Activated CD4-positive, alpha-beta T cell treated with anti-CD3 and anti-CD28 coated beads, Interleukin-2, amount 50 U/mL, for 1 hour (primary cell): ENCODE measurements around the gene KREMEN2.
A peak's percentile ranks its signal among the peaks of the same experiment; 100 is the strongest.
"Not testable (repeated sequence)": the region's sequence is repeated elsewhere in the genome, so short reads cannot be mapped to it uniquely, and the experiment has no call there.

Experiments used
- DNase-seq: peaks from one replicate; pipeline ENCODE4 v3.0.0-alpha.2; 2020

Gene KREMEN2, protein sequence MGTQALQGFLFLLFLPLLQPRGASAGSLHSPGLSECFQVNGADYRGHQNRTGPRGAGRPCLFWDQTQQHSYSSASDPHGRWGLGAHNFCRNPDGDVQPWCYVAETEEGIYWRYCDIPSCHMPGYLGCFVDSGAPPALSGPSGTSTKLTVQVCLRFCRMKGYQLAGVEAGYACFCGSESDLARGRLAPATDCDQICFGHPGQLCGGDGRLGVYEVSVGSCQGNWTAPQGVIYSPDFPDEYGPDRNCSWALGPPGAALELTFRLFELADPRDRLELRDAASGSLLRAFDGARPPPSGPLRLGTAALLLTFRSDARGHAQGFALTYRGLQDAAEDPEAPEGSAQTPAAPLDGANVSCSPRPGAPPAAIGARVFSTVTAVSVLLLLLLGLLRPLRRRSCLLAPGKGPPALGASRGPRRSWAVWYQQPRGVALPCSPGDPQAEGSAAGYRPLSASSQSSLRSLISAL

DNA sequence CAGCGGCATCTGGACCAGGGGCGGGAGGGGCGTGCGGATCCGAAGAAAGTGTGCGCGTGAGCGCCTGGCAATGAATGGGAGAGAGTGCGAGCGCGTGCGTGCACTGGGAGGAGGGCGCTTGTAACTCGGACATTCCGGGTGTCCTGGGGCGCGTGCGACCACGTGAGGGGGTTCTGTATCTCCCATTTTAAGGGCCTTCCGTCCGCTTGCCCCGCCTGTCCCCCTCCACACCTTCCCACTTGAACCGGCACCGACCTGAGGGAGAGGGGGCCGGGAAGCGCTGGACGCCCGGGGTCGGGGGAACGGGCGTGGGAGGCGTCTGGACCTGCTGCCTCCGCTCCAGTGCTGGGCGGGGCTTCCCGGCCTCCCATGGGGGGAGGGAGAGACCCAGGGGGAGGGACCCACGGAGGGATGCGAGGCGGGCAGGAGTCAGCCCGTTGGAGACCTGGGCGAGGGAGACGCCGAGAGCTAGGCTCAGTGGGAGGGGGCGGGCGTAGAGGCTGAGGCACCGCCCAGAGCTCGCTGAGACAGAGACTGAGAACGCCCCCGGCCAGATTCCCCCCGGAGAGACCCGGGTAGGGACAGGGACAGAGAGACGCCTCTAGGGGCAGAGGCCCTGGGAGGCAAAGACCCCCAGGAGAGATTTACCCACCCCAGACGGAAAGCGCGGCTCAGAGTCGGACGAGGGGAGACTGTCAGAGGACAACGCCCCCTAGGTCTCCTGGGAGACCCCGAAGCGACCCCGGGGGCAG is at the start of gene KREMEN2:
Gene KREMEN2 (plus strand): TSS at position 553 of the 752 bp plus-strand sequence. CDS start 246 bp downstream, outside the sequence.
- DNase-seq, result no peak

DNA sequence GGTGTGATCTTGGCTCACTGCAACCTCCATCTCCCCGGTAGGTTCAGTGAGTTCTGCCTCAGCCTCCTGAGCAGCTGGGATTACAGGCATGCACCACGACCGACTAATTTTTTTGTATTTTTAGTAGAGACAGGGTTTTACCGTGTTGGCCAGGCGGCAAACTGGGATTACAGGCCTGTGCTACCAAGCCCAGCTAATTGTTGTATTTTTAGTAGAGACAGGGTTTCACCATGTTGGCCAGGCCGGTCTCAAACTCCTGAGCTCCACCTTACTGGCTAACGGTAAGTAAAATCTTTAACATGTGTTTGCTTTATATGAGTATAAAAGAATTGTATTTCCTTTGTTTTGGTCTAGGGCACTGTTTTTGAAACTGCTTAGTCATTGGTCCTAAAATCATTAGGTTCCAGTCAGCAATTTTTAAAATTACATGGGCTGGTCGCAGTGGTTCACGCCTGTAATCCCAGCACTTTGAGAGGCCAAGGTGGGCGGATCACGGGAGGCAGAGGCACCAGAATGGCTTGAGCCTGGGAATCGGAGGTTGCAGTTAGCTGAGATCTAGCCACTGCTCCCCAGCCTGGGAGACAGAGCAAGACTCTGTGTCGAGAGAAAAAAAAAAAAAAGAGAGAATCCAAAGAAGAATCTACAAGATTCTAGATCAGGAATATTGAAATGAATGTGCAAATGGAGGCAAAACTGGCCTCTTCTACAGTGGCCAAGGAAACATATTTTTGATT is 48.7 kb upstream of the KREMEN2 start:
- no peak for DNase-seq

DNA sequence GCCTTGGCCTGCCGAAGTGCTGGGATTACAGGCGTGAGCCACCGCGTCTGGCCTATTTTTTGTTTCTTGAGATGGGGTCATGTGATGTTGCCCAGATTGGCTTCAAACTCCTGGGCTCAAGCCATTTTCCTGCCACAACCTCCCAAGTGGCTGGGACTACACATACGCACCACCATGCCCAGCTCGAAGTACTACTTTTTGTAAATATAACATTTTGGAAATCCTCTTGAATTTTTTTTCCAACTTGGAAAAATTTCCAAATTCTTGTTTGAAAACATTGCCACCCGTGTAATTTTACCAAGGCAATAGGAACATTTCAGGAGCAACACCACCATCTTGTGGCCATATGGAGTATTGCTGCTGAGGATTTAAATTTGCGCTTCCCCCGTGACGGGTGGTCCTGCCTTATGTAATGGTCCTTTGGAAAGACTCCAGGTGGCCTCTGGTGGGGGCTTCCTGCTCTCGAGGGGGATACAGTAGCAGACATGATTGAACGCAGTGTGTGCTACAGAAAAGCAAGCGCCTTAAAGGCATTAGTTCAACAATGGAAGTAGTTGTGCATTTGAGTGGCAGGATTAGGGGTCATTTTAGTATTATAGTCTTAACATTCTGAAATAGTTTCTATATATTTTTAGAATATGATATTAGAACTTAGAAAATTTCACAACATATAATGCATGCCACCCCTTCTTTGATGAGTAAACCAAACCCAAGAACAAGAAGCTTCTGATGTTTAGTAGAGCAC is 44.4 kb upstream of the KREMEN2 start:
- DNase-seq, result peak; percentile 61

DNA sequence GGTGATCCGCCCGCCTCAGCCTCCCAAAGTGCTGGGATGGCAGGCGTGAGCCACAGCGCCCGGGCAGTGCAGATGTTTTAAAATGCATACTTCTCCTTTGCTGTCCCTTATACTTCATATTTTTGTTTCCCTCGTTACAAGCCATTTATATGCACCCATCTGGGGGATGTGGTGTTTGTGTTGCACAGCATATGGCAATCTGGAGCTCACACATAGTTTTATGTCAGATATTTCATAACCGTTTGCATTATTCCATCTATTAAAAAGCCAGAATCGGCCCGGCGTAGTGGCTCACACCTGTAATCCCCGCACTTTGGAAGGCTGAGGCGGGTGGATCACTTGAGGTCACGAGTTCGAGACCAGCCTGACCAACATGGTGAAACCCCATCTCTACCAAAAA is 40.6 kb upstream of the KREMEN2 start:
- DNase-seq, result no peak

DNA sequence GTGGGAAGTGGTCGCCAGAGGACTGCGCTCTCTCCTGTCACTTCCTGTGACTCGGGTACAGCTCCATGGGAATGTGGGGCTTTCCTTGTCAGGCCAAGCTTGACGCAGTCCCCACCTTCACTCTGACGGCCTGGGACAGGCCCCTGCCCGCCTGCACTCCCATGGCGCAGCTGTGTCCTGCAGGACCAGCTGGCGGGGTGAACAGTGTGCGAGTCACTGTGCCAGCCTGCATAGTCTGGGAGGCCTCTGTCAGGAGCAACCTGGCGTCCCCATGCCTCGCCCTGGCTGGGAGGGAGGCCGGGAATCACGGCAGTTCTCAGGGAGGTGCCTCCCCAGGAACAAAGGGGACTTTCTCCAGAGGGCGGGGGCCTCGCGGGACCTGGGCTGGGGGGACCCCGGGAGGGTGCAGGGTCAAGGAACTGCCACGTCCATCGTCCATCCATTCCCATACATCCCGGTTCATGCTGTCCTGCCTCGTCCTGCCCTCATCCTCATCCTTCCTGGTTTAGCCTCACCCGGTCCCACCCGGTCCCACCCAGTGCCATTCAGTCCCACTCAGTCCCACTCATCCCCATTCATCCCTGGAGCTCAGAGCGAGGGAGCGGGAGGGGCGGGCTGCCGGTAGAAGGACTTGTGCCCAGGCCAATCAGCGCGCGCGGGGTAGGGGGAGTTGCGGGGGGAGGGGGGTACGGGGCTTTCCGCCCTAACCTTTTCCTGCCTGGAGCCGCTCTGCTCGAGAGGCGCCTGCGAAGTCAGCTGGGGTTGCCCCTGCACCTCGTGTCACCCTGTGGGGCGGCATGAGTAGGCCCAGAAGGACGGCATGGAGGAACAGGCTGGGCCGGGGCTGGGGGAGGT is 38.9 kb upstream of the KREMEN2 start:
- no peak for DNase-seq

DNA sequence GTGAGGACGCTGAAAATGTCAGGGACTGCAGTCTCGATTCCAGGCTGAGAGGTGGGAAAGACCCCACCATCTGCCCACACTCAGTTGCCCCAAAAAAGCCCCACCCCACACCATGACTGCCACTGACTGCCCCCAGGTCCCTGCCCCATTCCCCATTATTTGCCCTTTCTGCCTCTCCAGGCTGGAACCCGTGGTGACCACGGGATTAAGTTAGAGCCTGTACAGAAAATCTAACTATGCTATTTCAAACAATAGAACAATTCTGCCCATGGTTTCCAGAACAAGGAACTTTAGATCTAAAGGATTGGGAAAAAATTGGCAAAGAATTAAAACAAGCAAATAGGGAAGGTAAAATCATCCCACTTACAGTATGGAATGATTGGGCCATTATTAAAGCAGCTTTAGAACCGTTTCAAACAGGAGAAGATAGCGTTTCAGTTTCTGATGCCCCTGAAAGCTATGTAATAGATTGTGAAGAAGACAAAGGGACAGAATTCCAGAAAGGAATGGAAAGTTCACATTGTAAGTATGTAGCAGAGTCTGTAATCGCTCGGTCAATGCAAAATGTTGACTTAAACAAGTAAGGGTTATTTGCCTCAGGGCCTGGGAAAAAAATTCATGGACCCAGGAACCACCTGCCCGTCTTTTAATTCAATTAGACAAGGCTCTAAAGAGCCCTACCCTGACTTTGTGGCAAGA is 38.0 kb upstream of the KREMEN2 start:
- DNase-seq, result no peak

DNA sequence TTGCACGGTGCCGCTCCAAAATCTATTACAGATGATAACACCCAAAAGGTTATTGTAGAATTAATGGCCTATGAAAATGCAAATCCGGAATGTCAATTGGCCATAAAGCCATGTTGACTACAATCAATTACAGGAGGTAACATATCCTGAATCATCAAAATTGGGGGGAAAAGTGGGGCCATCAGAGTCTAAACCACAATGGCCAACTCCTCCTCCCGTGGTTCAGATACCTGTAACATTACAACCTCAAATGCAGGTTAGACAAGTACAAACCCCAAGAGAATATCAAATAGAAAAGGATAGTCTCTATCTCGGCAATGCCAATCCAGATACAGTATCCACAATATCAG is 37.5 kb upstream of the KREMEN2 start:
- no peak for DNase-seq

DNA sequence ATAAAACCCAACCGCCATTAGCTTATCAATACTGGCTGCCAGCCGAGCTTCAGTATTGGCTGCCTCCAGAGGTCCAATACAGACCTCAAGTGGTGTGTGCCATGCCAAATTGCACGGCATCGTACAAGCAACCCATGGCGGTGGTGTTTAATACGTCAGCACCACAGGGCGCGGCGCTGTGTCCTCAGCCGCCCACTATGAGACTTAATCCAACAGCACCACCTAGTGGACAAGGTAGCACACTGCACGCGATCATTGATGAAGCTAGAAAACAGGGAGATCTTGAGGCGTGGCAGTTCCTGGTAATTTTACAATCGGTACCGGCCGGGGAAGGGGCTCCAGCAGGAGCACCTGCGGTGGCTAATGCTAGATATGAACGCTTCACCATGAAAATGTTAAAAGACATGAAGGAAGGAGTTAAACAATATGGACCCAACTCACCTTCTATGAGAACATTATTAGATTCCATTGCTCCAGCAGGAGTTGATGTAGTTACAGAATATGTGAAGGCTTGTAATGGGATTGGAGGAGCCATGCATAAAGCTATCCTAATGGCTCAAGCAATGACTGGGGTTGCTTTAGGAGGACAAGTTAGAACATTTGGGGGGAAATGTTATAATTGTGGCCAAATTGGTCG is 36.9 kb upstream of the KREMEN2 start:
- DNase-seq, result peak; percentile 85

DNA sequence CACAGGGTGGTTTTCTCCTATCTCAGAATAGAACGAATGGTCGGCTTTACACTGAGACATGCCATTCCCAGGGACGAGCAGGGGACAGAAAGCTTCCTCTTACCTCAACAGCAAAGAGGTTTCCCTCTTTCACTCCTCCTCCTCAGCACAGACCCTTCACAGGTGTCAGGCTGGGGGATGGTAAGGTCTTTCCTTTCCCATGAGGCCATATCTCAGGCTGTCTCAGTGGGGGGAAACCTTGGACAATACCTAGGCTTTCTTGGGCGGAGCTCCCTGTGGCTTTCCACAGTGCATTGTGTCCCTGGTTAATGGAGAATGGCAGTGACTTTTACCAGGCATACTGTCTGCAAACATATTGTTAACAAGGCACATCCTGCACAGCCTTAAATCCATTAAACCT is 35.9 kb upstream of the KREMEN2 start:
- DNase-seq, result not testable (repeated sequence)

DNA sequence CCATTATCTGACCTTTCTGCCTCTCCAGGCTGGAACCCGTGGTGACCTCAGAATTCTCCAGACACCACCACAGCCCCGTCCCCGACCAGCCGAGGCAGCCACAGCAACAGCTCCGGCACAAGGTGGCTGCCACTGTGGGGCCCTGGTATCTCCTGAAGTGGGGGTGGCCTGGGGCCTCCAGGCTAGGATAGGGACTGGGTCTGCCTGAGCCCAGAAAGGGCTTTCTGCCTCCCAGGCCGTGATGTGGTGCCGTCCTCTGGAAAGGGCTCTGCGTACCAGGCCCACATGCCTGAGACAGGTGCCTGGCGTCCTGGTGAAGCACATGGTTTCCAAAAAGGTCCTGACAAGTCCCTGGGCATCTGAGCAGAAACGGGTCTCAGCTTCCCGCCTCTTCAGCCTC is 35.3 kb upstream of the KREMEN2 start:
- no peak for DNase-seq

DNA sequence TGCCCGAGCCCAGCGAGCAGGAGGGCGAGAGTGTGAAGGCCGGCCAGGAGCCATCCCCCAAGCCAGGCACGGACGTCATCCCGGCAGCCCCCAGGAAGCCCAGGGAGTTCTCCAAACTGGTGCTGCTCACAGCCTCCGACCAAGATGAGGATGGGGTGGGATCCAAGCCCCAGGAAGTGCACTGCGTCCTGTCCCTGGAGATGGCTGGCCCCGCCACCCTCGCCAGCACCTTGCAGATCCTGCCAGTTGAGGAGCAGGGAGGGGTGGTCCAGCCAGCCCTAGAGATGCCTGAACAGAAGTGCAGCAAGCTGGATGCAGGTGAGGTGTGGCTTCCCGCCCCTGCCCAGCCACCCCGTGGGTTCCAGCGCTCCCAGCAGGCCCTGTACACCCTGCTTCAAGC is 34.4 kb upstream of the KREMEN2 start:
- DNase-seq, result no peak

DNA sequence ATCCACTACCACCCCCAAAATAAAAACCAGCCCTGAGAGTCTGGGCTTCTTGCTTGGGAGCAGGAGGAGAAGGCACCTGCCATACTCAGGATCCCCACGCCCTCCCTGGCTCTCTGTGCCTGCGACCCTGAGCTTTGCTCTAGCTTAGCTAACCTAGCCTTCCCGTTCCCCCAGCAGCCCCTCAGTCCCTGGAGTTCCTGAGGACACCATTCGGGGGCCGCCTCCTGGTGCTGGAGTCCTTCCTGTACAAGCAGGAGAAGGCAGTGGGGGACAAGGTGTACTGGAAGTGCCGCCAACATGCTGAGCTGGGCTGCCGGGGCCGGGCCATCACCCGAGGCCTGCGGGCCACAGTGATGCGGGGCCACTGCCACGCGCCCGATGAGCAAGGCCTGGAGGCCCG is 33.8 kb upstream of the KREMEN2 start:
- no peak for DNase-seq

DNA sequence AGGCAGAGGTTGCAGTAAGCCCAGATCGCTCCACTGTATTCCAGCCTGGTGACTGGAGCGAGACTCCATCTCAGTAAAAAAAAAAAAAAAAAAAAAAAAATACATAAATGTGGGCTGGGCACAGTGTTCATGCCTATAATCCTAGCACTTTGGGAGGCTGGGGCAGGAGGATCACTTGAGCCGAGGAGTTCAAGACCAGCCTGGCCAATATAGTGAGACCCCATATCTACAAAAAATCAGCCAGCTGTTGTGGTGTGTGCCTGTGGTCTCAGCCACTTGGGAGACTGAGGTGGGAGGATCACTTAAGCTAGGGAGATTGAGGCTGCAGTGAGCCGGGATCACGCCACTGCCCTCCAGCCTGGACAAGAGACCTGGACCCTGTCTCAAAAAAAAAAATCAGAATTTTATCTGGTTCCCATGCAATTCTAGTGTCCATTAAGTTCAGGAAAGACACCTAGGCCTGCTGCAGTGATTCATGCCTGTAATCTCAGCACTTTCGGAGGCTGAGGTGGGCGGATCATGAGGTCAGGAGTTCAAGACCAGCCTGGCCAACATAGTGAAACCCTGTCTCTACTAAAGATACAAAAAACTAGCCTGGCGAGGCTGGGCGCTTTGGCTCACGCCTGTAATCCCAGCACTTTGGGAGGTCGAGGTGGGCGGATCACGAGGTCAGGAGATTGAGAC is 32.7 kb upstream of the KREMEN2 start:
- DNase-seq, result not testable (repeated sequence)

DNA sequence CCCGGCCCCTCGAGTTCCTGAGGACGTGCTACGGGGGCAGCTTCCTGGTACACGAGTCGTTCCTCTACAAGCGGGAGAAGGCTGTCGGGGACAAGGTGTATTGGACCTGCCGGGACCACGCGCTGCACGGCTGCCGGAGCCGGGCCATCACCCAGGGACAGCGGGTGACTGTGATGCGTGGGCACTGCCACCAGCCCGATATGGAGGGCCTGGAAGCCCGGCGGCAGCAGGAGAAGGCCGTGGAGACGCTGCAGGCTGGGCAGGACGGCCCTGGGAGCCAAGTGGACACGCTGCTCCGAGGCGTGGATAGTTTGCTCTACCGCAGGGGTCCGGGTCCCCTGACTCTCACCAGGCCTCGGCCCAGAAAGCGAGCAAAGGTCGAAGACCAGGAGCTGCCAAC is 30.9 kb upstream of the KREMEN2 start:
- DNase-seq, result no peak

DNA sequence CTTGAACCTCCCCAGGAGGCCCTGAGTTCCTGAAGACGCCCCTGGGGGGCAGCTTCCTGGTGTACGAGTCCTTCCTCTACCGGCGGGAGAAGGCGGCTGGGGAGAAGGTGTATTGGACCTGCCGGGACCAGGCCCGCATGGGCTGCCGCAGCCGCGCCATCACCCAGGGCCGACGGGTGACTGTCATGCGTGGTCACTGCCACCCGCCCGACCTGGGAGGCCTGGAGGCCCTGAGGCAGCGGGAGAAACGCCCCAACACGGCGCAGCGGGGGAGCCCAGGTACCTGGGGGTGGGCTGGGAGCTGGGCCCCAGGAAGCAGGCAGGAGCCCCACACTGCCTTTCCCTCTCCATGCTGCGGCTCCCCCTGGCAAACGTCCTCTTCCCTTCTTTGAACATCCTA is 30.4 kb upstream of the KREMEN2 start:
- DNase-seq, result no peak

DNA sequence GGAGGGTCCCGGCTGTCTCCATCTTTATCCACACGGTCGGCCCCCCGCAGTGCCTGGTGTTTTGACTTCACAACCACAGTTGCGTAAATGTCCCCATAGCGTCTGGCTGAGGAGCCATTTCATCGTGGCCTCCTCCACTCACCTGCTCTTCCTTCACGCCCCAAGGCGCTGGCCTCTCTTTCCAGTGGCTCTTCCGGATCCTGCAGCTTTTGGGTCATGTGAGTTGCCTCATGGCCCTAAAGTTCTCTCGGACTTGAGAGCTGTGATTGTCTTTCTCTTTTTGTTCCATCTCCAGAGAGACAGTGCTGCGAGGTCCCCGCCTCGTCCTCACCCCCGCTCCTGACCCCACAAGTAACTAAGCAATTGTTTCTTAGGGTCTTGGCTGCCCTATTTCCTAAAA is 29.6 kb upstream of the KREMEN2 start:
- DNase-seq, result no peak

DNA sequence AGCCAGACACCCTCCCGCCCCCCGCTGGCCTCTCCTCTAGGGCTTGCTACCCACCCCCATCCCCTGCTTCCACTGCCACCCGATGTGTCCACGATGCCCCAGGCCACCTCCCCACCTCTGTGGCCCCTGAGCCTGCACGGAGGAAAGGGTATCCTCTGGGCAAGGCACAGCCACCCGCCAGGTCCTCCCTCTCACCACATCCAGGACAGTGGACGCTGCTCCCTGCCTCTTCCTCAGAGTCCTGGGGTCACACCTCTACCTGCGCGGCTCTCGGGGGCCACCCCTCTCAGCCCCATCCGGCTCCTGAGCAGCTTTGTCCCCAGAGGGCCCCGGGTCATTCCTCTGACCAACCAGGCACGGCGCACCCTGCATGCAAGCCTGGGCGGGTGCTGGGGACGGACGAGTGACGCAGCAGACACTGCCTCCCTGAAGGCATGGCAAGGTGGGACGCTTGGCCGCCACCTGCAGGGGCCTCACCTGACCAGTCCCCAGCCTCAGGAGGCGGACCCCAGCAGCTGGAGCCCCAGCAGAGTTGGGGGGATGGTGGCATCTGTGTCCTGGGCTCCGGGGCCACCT is 27.6 kb upstream of the KREMEN2 start:
- DNase-seq, result no peak

DNA sequence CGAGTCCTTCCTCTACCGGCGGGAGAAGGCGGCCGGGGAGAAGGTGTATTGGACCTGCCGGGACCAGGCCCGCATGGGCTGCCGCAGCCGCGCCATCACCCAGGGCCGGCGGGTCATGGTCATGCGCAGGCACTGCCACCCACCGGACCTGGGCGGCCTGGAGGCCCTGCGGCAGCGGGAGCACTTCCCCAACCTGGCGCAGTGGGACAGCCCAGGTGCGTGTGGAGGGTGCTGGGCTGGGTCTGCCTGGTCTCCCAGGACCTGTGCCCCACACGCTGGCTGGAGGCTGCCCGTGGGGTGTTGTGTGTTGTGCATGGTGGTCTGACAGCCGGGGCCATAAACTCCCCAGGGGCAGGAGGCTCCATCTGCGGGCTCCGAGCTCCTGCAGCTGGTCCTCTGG is 26.9 kb upstream of the KREMEN2 start:
- no peak for DNase-seq

DNA sequence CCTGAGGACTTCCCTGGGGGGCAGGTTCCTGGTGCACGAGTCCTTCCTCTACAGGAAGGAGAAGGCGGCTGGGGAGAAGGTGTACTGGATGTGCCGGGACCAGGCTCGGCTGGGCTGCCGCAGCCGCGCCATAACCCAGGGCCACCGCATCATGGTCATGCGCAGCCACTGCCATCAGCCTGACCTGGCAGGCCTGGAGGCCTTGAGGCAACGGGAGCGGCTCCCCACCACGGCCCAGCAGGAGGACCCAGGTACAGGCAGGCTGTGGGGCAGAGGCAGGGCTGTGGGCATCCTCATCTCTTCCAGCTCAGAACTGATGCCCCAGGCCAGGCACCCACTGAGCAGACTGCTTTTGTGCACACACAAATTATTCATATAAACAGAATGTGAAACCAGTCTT is 25.9 kb upstream of the KREMEN2 start:
- no peak for DNase-seq

DNA sequence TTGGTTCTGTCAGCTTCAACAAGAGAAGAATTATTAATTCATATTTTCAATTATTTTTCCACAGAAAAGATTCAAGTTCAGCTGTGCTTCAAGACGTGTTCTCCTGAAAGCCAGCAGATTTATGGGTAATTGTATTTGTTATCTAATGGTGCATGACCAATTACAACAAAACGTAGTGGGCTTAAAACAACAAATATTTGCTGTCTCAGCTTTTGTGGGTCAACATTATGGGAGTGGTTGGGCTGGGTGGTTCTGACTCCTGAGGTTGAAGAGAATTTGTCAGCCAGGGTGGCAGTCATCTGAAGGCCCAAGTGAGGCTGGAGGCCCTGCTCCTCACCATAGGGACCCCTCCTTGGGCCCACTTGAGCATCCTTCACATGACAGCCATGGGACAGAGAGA is 24.1 kb upstream of the KREMEN2 start:
- no peak for DNase-seq
